Measurements from ENCODE around the gene TMOD4.
A peak's percentile ranks its signal among the peaks of the same experiment; 100 is the strongest.

The TMOD4 gene

DNA sequence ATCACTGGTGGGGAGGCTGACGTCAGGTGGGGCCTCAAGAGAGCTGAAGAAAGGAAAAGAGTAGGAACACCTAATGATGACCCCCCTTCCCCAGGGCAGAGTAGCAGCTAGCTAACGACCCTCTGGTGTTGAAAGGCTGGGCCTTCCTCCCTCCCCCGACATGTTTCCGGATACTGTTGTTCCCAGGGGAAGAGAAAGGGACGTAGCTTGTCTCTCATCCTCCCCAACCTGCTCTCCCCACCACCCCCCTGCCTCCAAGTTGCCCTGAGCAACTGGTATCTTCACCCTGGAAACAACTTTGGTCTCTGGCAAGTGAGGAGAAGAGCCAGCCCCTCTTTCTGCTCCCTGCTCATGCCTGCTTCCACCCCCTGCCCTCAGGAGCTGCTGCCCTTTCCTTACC is 31.8 kb downstream of the TMOD4 start:
- no peak for DNase-seq (ENCODE audit: low read depth in 1 of 2, low spot score in 1 of 2)

DNA sequence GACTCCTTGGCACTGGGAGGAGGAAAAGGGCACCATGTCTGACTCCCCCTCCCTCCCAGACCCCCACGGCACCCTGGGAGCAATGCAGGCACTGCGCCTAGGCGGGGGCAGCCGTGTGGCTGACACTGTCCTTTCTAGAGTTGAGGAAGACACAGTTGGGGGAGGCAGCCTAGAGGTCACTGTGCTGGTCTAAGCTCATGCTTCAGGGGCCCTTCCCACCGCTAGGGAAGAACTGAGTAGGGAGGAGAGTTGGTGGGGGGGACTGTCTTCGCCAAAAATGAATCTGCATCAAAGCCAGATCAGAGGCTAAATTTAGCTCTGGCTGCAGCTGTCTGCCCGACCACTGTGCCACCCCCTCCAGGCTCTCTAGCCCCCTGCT is 32.7 kb downstream of the TMOD4 start:
- no peak for DNase-seq (ENCODE audit: low read depth in 1 of 2, low spot score in 1 of 2)

DNA sequence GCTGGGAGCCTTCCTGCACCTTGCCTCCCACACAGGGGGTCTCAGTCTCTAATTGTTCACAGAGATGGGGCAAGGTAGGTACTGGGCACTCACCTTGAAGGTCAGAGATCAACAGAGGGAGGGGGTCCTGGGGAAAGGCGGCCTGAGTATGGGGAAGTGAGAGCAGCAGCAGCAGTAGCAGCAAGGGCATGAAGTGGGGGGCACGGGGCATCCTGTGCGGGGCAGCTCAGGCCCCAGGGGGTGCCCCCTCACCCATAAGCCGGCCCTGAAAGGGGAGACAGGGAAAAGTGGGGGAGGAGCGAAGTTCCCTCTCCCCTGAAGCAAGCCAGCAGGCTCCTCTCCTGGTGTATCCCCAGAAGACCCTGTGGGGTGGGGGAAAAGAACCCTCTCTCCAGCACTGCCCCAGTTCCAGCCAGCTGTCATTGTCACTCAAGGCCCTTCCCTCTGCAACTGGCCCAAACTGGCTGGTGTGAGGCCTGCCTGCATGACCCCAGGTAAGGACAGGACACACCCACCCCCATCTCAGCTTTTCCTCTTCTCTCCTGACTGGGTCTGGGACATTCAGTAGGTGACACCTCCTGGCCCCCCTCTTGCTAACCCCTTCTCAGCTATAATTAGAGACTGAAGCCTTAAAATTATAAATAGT is 33.2 kb downstream of the TMOD4 start:
- DNase-seq (ENCODE audit: low read depth in 1 of 2, low spot score in 1 of 2) = no peak

DNA sequence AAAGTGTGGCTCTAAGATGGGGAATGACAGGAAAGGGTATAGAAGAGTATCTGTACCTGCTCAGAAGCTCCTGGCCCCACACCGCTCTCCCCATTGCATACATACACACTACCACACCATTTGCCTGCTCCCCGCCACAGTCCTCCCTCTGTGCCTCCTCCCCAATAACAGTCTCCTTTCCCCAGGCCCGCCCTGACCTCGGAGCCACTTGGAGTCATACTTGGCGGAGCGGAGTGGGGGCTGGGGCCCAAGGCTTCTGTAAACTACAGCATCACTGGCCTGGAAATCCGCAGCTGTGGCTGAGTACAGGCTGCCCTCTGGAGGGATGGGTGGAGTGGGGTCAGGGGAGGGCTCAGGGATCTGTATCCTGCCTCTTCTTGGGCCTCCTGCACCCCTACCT is 38.0 kb downstream of the TMOD4 start:
- no peak for DNase-seq (ENCODE audit: low read depth in 1 of 2, low spot score in 1 of 2)

DNA sequence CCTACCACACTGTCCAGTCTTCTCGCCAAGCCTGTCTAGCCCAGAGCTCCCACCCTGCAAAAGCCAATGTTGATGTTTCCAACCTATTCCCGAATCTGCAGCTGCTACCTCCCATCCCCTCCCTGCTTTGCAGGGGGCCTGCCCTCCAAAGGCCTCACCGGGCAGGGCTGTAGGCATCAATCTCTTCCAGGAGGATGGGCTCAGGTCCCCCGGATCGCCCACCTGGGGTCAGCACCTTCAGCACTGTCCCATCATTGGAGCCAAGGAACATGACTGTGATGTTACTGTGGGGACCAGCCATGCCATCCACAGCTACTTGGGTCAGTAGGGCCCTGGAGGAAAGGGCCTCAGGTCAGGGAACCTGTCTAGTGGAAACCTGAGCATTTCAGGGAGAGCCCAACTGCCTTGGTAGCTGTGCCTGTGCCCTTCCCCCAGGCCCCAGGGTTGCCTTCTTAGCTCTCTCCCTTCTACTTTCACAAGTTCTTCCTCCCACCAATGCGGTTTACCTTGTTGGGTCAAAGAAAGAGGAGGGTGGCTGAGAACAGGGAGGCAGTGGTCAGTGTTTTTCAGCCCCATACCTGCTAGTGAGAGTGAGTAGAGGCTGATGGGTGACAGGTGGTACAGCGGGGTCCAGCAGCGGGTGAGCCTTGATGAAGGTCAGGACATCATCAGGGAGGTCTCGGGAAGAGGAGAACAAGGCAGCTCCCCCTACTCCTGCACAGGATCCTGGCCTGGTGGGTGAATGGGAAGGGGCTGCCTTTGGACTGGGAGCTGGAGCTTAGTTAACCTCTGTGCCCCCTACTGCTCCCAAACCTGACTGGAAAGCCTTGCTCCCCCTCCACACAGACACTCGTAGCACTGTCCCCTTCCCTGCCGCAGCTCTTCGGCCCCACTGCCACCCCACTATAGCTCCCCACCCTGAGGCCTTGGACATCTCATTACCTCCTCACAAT is 40.1 kb downstream of the TMOD4 start:
- DNase-seq (ENCODE audit: low read depth in 1 of 2, low spot score in 1 of 2) = no peak

DNA sequence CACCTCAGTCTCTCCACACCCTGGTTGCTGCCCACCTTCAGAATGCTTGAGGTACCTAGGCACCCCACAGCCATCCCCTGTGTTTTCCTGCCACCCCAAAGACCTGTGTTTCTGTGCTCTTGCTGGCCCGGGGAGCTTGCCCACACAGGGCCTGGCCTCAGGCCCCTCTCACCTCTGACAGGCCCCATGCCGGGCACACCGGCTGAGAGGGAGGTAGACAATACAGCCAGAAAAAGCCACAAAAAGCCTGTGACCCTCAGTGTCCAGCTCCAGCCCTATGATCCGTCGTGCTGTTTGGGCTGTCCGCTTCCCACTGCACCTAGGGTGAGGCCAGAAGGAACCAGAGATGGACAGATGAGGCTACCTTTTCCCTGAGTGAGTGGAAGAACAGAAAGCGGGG is 40.8 kb downstream of the TMOD4 start:
- DNase-seq (ENCODE audit: low read depth in 1 of 2, low spot score in 1 of 2) = no peak

DNA sequence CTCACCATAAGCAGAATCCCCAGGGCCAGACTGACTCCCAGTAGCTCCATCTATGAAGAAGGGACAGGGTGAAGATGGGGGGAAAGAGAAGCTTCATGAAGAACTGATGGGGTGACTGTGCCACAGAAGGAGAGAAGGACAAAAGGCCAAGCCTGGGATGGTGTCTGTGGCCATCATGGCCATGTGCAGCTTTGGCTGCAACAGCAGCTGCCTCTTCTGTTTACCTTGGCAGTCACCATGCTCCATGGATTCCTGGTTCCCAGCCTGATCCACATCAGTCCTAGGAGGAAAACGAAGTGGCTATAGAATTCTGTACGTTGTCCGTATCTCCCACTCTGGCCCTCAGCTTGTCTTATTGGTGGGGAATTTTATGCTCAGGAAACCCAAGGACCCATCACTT is 41.4 kb downstream of the TMOD4 start:
- DNase-seq (ENCODE audit: low read depth in 1 of 2, low spot score in 1 of 2) = no peak

DNA sequence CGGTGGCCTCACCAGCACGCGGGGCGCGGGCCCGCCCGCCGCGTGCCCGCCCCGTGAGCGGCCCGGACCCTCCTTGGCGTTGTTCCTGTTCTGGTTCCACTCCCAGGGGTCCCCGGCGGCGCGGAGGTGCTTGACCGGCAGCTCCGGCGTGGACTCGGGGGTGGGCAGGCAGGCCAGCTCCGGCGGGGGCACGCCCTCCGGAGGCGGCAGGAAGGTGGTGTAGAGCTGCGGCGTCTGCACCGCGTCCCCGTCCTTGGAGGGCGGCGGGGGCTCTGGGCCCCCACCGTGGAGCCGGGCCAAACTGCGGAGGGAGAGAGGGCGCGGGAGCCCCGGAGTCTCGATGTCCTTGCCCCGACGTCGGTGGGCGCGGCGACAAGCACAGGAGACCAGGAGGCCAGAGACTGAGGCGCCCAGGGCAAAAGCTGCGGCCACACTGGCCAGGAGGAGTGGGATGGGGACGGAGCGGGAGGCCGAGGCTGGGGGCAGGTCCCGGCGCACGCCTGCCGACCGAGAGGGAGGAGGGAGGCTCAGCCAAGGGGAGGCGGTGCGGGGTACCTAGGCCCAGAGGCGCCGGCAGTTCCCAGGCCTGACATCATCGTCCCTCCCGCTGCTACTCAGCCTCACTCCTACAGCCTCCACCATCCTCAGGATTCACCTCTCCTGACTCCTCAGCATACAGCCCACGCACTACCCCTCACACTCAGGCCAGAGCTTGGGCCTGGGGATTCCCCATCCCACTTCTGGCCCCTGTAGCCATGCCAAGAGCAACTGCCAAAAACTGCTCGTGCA is 42.6 kb downstream of the TMOD4 start:
- DNase-seq (ENCODE audit: low read depth in 1 of 2, low spot score in 1 of 2) = no peak

DNA sequence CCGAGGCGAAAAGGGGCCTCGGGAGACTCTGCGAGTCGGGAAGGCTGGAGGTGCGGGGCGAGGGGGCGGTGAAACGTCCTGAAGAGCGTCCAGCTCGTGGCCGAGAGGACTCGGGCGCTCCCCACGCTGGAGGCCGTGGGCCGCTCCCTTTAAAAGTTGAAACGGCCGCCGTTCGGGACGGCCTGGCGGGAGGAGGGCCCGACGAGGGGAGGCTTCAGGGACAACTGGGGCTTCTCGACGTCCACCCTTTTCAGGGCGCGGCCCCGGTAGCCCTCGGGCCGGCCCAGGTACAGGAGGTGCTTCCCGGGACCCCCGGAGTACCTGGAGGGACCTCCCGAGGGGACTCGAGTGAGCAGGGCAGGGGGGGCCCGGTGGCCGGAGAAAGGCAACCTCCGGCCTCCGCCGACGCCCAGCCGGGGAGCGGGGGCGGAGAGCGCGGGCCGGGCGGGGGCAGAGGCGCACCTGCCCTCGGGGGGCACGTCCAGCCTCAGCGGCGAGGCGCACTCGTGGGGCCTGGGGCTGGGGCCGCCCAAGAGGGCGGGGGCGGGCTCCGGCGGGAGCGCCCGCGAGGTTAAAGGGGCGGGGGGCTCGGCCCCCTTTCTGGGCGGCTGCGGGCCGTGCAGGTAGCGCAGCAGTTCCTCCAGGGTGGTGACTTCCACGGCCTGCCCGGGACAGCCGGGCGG is 43.3 kb downstream of the TMOD4 start:
- DNase-seq (ENCODE audit: low read depth in 1 of 2, low spot score in 1 of 2) = no peak

DNA sequence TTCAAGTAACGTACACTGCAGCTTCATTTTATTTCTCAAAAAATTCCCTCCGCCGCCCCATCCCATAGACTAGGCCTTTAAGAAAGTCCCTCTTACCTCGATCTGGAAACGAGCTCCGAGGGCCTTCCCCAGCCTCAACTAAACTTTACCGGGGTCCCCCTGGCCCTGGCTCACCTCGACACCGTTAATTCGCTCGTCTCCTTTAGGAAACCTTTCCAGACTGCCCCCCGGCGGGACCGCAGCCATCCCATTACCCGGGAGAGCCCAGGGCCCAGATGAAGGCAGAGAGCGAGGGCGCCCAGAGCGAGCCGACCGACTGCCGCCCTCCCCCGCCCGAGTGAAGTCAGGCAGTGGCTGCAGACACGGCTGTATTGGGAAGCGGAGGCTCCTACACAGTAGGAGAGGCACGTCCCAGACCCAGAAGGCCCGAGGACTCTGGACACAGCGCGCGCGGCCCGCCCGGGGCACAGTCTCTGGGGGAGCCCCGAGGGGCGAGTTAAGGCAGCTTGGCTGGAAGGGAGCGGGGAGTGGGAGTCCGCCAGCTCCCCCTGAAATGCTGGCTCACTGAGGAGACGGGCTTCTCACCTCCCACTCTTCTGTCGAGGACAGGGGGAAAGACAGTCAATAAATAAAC is 44.0 kb downstream of the TMOD4 start:
- DNase-seq (ENCODE audit: low read depth in 1 of 2, low spot score in 1 of 2) = no peak

DNA sequence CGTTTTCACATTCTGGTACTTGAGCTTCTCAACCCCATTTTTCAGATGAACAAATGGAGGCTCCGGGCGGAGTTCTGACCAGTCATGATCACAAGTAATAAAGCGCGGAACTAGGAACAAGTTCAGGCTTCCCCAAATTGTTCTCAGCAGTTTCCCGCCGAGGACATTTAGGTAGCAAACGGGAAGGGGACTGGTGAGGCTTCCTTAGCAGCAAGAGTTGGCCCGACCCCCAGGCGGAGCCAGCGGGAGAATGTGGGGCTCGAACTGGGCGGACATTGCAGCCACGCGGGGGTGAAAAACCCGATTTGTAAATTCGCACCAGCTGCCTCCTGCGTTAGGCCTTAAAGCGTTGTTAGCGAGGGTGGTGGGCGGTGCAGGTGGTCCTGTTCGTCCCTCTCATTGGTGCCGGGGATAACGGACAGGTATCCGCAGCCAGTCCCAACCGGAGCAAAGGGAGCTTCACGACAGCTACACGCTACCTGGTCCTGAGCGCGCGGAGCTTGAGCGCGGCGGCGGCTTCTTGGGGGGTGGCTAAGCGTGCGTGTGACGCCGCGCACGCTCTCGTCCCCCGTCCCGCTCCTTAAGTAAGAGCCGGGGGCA is 44.7 kb downstream of the TMOD4 start:
- DNase-seq (ENCODE audit: low read depth in 1 of 2, low spot score in 1 of 2) = peak; percentile 47 to 68

DNA sequence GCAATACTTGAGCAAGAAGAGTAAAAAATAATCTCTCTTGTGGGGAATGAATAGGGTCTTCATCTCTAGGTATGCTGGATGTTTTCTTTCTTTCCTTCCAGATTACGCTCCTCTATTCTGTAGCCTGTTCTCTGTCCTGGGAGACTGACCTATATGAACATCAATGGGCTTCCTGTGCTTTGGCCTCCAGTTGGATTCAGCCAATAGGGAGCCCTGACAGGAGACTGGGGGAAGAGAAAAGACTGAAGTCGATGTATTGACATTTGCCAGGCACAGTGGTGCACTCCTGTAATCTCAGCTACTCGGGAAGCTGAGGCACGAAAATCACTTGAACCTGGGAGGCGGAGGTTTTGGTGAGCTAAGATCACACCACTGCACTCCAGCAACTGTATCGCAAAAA is 47.0 kb downstream of the TMOD4 start:
- no peak for DNase-seq (ENCODE audit: low read depth in 1 of 2, low spot score in 1 of 2)

DNA sequence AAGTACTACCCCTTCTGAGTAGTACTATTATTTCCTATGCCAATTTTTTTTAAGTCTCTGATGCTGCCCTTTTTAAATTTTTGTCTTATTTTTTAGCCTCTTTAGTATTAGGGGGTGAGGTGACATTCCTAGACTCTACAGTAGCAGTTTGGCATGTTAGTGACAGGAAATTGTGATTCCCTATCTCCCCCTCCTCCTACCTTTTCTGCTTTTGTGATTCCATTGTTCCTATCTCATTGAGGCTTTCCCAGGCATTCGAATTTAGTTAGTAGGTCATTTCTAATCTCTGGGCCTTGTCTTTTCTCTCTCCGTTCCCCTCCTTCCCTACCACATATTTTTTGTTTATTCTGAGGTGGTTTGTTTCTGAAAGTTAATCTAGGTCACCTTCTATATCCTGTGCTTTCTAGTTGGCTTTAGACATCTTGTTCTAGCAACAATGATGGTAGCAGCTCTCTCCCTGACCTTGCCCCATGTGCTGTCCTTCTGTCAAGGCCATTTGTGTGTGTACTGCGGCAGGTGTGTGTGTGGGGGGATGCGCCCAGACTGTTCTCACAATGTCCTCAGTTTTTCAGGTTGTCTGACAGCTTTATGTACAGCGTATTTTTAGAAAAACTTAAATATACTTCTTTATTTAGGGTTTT is 50.9 kb downstream of the TMOD4 start:
- no peak for DNase-seq (ENCODE audit: low read depth in 1 of 2, low spot score in 1 of 2)
